Measurements from ENCODE around the gene NRP1.

GRCh38 chr10:33349268-33349667, 14.8 kb upstream of the NRP1 start:
- no peak for TF ChIP-seq CTCF (IDR thresholded peaks at IDR 0.05)
- TF ChIP-seq POLR2A (IDR thresholded peaks at IDR 0.05), result no peak
